ENCODE results near the gene ZNF500.

The ZNF500 gene

GRCh38 chr16:4704913-4705312 is 62.0 kb downstream of the ZNF500 start:
- no peak for DNase-seq (ENCODE audit: low read depth)

DNA sequence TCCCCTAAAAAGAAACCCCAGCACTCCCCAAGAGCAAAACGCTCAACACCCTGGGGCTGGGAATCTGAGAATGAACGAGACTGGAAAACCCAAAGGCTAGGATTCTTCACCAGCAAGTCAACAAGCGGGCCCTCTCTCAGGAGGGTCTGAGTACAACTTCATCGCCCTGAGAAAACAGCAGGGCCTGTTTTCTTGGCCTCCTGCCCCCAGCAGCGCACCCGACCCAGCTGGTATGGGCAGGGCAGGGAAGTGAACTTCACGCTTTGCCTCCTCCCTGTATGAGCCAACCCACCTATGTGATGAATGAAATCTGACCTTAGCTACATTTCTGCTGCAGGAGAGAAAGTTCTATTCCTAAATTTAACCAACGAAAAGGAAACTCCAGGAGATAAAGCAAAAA is 62.5 kb downstream of the ZNF500 start:
- no peak for DNase-seq (ENCODE audit: low read depth)

DNA sequence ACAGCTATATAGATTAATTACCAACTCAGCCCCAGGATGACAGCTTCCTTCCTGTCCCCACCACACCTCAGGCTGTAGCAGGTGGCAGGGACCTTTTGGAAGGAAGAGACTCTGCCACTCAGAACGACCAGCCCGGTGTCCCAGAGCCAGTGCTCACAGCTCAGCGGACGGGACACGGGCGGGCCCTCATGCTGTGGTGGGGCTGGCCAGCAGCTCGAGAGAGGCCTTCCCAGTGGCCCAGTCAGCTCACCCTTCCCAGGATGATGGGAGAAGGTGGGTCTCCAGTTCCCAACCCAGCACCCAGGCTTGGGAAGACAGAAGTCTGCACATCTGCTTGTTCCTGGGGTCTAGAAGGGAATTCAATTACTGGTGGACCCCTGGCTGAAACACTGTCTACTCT is 63.1 kb downstream of the ZNF500 start:
- DNase-seq (ENCODE audit: low read depth), result no peak

GRCh38 chr16:4702466-4702808 is 64.5 kb downstream of the ZNF500 start:
- no peak for DNase-seq (ENCODE audit: low read depth)

- DNase-seq (ENCODE audit: low read depth), result no peak
These were observed 65.0 kb downstream of the ZNF500 start for GRCh38 chr16:4701791-4702465.

- DNase-seq (ENCODE audit: low read depth), result no peak
These were observed 65.8 kb downstream of the ZNF500 start for GRCh38 chr16:4700997-4701743.

- no peak for DNase-seq (ENCODE audit: low read depth)
These were observed 66.5 kb downstream of the ZNF500 start for GRCh38 chr16:4700380-4700996.

GRCh38 chr16:4699046-4699556 is 67.9 kb downstream of the ZNF500 start:
- no peak for DNase-seq (ENCODE audit: low read depth)

GRCh38 chr16:4698321-4699045 is 68.5 kb downstream of the ZNF500 start:
- DNase-seq (ENCODE audit: low read depth), result no peak

Data from stimulated activated CD8-positive, alpha-beta memory T cell treated with anti-CD3 and anti-CD28 coated beads, Interleukin-4, amount 100 ng/mL, for 24 hours (primary cell).